HG03575 (cell line): ENCODE measurements around the gene TMEM128.
"Not testable (repeated sequence)": the region's sequence is repeated elsewhere in the genome, so short reads cannot be mapped to it uniquely, and the experiment has no call there.

Experiments used
- ATAC-seq: cut with Tn5 transposase; IDR thresholded peaks from one replicate; pipeline ENCODE4 v1.9.1; 2021; ENCODE audit not compliant: unreplicated experiment, insufficient number of reproducible peaks, low FRiP score; ENCODE audit errors: extremely low read depth

TMEM128 gene

GRCh38 chr4:4204401-4204745, 43.6 kb downstream of the TMEM128 start:
- no peak for ATAC-seq

- no peak for ATAC-seq
Measured at GRCh38 chr4:4203688-4204400, 44.2 kb downstream of the TMEM128 start.

DNA sequence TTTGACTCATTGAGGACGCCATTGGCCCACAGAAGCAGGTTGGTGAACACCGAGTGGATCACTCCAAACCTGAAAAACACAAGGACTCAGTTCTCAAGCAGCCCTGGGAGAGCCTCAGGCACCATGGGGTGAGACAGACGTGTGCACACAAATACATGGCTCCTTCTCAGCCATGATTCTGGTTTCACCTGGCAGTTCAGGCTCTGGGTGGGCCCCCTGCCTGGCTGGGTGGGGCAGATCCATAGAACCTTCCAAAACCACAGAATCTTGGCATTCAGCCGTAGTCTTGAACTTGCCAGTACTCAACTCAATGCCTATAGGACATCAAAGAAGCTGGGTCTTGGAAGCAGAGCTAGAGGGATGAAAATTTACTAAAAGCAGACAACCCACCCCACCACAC, 45.5 kb downstream of the TMEM128 start:
- ATAC-seq, result no peak

GRCh38 chr4:4200624-4201023, 47.4 kb downstream of the TMEM128 start:
- no peak for ATAC-seq

- ATAC-seq, result no peak
Measured at GRCh38 chr4:4195354-4195753, 52.7 kb downstream of the TMEM128 start.

- not testable (repeated sequence) for ATAC-seq
Measured at GRCh38 chr4:4188557-4188956, 59.5 kb downstream of the TMEM128 start.
